Measurements from ENCODE around the gene TLE6.

DNA sequence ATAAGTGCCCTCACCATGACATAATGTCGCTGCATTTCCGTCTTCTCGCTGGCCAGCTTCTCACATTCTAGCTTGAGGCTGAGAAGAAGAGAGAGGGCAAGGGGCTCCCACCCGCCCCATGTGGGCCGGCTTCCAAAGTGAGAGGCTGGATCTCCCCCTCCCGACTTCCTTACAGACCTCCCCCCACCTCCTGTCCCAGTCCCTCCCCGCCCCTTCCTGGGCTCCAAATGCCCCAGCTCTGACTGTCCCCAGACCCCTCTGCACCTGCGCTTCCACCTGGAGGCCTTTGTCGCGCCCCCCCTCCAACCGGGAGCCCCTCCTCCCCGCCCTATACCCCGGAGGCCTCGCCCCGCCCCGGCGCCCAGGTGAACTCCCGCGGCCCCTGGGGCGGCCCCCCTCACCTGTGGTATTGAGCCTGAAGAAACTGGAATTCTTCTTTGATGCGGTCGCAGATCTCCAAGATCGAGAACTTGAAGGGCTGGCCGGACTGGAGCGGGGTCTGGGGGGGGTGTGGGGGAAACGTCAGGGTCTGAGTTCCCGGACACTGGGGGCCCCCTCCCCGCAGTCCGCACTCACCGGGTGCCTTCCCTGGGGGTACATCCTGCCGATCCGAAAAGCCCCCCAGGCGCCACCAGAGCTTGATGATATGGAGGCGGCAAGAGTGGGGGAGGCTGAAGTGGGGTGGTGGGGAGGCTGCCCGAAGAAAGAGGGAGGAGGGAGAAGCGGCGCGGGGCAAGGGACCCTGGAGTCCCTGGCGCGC lies 51.1 kb downstream of the TLE6 start:
- TF ChIP-seq ATF7 (IDR thresholded peaks at IDR 0.05; ENCODE audit: low read depth) (no peak), EZH2 (IDR thresholded peaks at IDR 0.05; ENCODE audit: borderline replicate concordance, control insufficient read depth, low read depth, low read length) (no peak), TAF1 (IDR thresholded peaks at IDR 0.05; ENCODE audit: borderline replicate concordance, low read depth, low read length) (no peak), POLR2AphosphoS5 (IDR thresholded peaks at IDR 0.05; ENCODE audit: low read length) (no peak), CEBPB (IDR thresholded peaks at IDR 0.05; ENCODE audit: borderline replicate concordance in 1 of 2, low read depth in 2 of 2, low read length in 2 of 2) (no peak), ZZZ3 (IDR thresholded peaks at IDR 0.05; ENCODE audit: control insufficient read depth, insufficient read length, low read depth) (no peak), BMI1 (IDR thresholded peaks at IDR 0.05; ENCODE audit: borderline replicate concordance) (no peak), NFIC (IDR thresholded peaks at IDR 0.05; ENCODE audit: low read depth, low read length) (no peak)
- TF ChIP-seq, protein P1, sequence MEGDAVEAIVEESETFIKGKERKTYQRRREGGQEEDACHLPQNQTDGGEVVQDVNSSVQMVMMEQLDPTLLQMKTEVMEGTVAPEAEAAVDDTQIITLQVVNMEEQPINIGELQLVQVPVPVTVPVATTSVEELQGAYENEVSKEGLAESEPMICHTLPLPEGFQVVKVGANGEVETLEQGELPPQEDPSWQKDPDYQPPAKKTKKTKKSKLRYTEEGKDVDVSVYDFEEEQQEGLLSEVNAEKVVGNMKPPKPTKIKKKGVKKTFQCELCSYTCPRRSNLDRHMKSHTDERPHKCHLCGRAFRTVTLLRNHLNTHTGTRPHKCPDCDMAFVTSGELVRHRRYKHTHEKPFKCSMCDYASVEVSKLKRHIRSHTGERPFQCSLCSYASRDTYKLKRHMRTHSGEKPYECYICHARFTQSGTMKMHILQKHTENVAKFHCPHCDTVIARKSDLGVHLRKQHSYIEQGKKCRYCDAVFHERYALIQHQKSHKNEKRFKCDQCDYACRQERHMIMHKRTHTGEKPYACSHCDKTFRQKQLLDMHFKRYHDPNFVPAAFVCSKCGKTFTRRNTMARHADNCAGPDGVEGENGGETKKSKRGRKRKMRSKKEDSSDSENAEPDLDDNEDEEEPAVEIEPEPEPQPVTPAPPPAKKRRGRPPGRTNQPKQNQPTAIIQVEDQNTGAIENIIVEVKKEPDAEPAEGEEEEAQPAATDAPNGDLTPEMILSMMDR (IDR thresholded peaks at IDR 0.05 in 2 of 3, conservative IDR thresholded peaks at IDR 0.05 in 1 of 3; ENCODE audit: control insufficient read depth in 2 of 3, extremely low read depth in 1 of 3, insufficient read depth in 1 of 3, low read depth in 3 of 3, low read length in 3 of 3) = no peak
- TF ChIP-seq, protein P2, sequence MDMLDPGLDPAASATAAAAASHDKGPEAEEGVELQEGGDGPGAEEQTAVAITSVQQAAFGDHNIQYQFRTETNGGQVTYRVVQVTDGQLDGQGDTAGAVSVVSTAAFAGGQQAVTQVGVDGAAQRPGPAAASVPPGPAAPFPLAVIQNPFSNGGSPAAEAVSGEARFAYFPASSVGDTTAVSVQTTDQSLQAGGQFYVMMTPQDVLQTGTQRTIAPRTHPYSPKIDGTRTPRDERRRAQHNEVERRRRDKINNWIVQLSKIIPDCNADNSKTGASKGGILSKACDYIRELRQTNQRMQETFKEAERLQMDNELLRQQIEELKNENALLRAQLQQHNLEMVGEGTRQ (IDR thresholded peaks at IDR 0.05; ENCODE audit: borderline replicate concordance, low read depth, low read length) = no peak
- TF ChIP-seq, protein P3, sequence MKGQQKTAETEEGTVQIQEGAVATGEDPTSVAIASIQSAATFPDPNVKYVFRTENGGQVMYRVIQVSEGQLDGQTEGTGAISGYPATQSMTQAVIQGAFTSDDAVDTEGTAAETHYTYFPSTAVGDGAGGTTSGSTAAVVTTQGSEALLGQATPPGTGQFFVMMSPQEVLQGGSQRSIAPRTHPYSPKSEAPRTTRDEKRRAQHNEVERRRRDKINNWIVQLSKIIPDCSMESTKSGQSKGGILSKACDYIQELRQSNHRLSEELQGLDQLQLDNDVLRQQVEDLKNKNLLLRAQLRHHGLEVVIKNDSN (IDR thresholded peaks at IDR 0.05; ENCODE audit: borderline replicate concordance, extremely low read length, insufficient read depth, low read depth, low read length) = no peak

Measured in GM12878 (cell line).